HUES6 (cell line): ENCODE data around the gene GSTT4.
"Not testable (repeated sequence)": the region's sequence is repeated elsewhere in the genome, so short reads cannot be mapped to it uniquely, and the experiment has no call there.

ENCODE experiments used
- H3K27ac ChIP-seq: 2 replicates; pipeline ENCODE4 v1.7.0; 2013; ENCODE audit warnings: low read depth, mild to moderate bottlenecking, low read length, inconsistent platforms
- H3K27me3 ChIP-seq: 2 replicates; pipeline ENCODE4 v1.6.1; 2013; ENCODE audit warnings: low read length; ENCODE audit not compliant: control insufficient read depth, insufficient read depth
- H3K36me3 ChIP-seq: 2 replicates; pipeline ENCODE4 v1.6.1; 2013; ENCODE audit warnings: low read length; ENCODE audit not compliant: control insufficient read depth, insufficient read depth
- H3K4me1 ChIP-seq: 2 replicates; pipeline ENCODE4 v1.6.1; 2013; ENCODE audit warnings: low read length; ENCODE audit not compliant: control insufficient read depth, insufficient read depth
- H3K4me3 ChIP-seq: 2 replicates; pipeline ENCODE4 v1.5.1; 2013; ENCODE audit warnings: low read depth, low read length
- H3K9ac ChIP-seq: one replicate; pipeline ENCODE4 v1.6.1; 2013; ENCODE audit warnings: mild to moderate bottlenecking, low read length
- H3K9me3 ChIP-seq: 2 replicates; pipeline ENCODE4 v1.6.1; 2013; ENCODE audit warnings: low read depth, low read length; ENCODE audit not compliant: control insufficient read depth, insufficient read depth

GSTT4 gene

DNA sequence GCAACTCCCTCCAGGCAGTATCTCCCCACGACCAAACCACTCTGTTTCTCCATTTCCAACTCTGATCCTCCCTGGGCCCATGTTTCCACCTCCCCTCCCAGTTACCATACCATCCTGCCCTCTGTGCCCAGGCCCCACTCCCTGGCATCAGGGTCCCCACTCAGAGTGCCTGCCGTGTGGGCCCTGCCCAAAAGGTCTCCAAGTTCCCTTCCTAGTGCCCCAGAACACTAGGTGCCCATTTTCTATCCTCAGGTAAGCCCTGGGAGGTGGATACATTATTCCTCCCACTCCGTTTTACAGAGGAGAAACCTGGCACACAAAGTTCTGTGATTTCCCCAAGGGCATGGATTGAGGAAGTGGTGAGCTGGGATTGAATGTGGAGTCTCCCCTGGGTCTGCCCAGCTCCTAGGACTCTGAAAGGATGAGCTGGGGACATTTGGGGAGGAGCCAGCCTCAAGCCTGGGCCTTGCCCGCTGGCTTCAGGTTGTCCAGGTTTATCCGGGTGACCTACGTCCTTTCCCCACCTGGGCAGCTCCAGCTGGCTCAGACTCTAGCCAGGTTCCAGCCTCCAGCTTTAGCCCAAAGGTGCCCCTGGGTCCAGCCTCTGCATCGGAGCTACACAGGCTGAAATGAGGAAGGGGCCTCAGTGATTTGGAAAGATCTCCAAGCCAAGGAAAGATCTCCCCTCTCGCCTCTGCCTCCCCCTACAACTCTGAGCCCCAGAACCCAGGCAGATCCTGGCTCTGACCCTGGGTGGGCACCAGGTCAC lies 2.2 kb upstream of the GSTT4 start:
- Histone ChIP-seq H3K9ac (no peak overlapping the region), H3K4me3 (no peak overlapping the region), H3K27me3 (no peaks in the 10 kb centered on the region), H3K9me3 (no peaks in the 10 kb centered on the region), H3K27ac (no peak overlapping the region), H3K36me3 (no peaks in the 10 kb centered on the region), H3K4me1 (peaks cover 3% of the 10 kb centered on the region; the same call in 1 of the 2 replicates)

GRCh38 chr22:24006914-24007214 lies 1.6 kb upstream of the GSTT4 start:
- no peak overlapping the region for H3K9ac ChIP-seq
- H3K36me3 ChIP-seq = no peaks in the 10 kb centered on the region
- no peak overlapping the region for H3K4me3 ChIP-seq
- H3K27me3 ChIP-seq = no peaks in the 10 kb centered on the region
- H3K27ac ChIP-seq = no peak overlapping the region
- H3K4me1 ChIP-seq = no peaks in the 10 kb centered on the region
- H3K9me3 ChIP-seq = no peaks in the 10 kb centered on the region

- no peak overlapping the region for H3K27ac ChIP-seq
- H3K9ac ChIP-seq = no peak overlapping the region
- H3K4me3 ChIP-seq = no peak overlapping the region
- no peaks in the 10 kb centered on the region for H3K4me1 ChIP-seq
- H3K36me3 ChIP-seq = no peaks in the 10 kb centered on the region
- H3K27me3 ChIP-seq = no peaks in the 10 kb centered on the region
- no peaks in the 10 kb centered on the region for H3K9me3 ChIP-seq
Observed at GRCh38 chr22:24006207-24006913, 1.1 kb upstream of the GSTT4 start.

DNA sequence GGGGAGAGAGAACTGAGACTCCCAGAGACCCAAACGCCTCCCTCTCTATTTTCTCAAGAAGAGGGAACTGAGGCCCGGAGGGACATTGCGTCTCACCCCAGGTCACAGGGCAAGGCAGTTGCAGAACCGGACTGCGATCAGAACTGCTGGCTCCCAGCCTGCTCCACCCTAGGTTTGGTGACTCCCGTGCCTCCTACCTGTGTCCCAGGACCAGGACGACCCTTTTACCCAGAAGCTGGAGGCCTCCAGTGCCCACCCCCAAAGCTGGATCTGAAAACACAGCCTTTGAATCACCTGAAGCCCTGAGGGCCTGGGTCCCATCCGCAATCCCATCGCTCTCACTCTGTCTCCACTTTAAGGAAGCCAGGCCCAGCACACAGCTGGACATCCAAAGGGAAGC lies 1.4 kb downstream of the GSTT4 start:
- no peak overlapping the region for H3K9ac ChIP-seq
- H3K27ac ChIP-seq = no peak overlapping the region

GRCh38 chr22:24002851-24003250 lies 2.4 kb downstream of the GSTT4 start:
- Histone ChIP-seq H3K4me1 (no peaks in the 10 kb centered on the region), H3K9ac (no peak overlapping the region), H3K27ac (no peak overlapping the region), H3K4me3 (no peak overlapping the region), H3K27me3 (no peaks in the 10 kb centered on the region), H3K36me3 (no peaks in the 10 kb centered on the region), H3K9me3 (no peaks in the 10 kb centered on the region)

More for the DNA sequence above, 1.4 kb downstream of the GSTT4 start:
- no peaks in the 10 kb centered on the region for H3K4me1 ChIP-seq
- H3K4me3 ChIP-seq = no peak overlapping the region
- H3K36me3 ChIP-seq = no peaks in the 10 kb centered on the region
- no peaks in the 10 kb centered on the region for H3K9me3 ChIP-seq
- H3K27me3 ChIP-seq = no peaks in the 10 kb centered on the region

GRCh38 chr22:24002272-24002671 lies 3.0 kb downstream of the GSTT4 start:
- Histone ChIP-seq H3K27me3 (no peaks in the 10 kb centered on the region), H3K9ac (no peak overlapping the region), H3K4me1 (no peaks in the 10 kb centered on the region), H3K27ac (no peak overlapping the region), H3K4me3 (no peak overlapping the region), H3K36me3 (no peaks in the 10 kb centered on the region), H3K9me3 (no peaks in the 10 kb centered on the region)

DNA sequence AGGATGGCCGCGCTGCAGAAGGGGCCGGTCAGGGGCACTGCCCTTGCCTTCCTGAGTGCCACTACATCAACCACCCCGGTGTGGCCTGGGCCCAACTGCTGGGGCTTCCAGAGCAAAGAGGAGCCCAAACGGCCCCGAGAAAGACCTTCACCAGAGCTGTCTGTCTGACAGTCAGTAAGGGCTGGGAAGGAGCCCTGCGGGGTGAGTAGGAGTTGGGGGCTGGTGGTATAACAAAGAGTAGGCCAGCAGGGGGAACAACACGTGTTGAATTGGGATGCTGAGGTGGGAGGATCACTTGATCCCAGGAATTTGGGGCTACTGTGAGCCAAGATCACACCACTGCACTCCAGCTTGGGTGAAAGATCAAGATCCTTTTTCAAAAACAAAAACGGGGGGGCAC lies 3.9 kb downstream of the GSTT4 start:
- Histone ChIP-seq H3K4me3 (no peak overlapping the region), H3K4me1 (no peaks in the 10 kb centered on the region), H3K36me3 (no peaks in the 10 kb centered on the region), H3K9ac (no peak overlapping the region), H3K9me3 (no peaks in the 10 kb centered on the region), H3K27me3 (no peaks in the 10 kb centered on the region), H3K27ac (no peak overlapping the region)

GRCh38 chr22:23999779-24000178 lies 5.5 kb downstream of the GSTT4 start:
- H3K27ac ChIP-seq, H3K9me3 ChIP-seq, H3K4me1 ChIP-seq, H3K27me3 ChIP-seq, H3K4me3 ChIP-seq, H3K9ac ChIP-seq, H3K36me3 ChIP-seq: not testable (repeated sequence)

- no peaks in the 10 kb centered on the region for H3K27me3 ChIP-seq
- H3K27ac ChIP-seq = no peak overlapping the region
- no peaks in the 10 kb centered on the region for H3K36me3 ChIP-seq
- no peak overlapping the region for H3K4me3 ChIP-seq
- no peak overlapping the region for H3K9ac ChIP-seq
- no peaks in the 10 kb centered on the region for H3K9me3 ChIP-seq
- H3K4me1 ChIP-seq = no peaks in the 10 kb centered on the region
Observed at GRCh38 chr22:23997092-23997491, 8.2 kb downstream of the GSTT4 start.

DNA sequence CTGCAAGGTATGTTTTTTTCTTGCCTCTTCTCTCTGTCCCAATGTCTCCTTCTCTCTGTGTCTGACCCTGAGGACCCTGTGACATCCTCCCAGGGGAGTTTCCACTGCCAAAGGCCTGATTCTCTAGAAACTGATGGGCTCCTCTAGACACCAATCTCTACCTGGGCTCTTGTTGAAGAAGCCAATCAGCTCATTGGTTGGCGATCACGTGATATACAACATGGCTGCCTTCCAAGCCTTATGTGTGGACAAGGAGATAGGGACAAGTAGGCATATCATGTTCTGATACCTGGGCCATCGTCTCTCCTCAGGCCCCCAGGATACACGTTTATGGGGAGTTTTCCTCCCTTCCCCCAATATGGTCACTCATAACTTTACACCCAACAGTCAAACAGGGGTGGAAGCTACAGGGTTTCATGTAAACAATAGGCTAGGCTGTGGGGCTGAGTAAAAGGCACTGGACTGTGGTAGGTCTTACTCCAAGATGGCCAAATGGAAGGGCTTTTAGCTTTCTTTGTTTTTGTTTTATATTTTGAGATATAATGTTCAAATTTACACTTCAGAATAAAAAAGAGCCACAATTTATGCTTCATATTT lies 11.6 kb downstream of the GSTT4 start:
- not testable (repeated sequence) for H3K9me3 ChIP-seq, H3K9ac ChIP-seq, H3K36me3 ChIP-seq, H3K4me1 ChIP-seq, H3K27me3 ChIP-seq, H3K27ac ChIP-seq, H3K4me3 ChIP-seq

GRCh38 chr22:23993080-23993479 lies 12.2 kb downstream of the GSTT4 start:
- H3K9me3 ChIP-seq, H3K9ac ChIP-seq, H3K27me3 ChIP-seq, H3K4me1 ChIP-seq, H3K36me3 ChIP-seq, H3K4me3 ChIP-seq, H3K27ac ChIP-seq: not testable (repeated sequence)
